GM23338 (cell line): Measurements from ENCODE around the gene FARS2. TPM values are rescaled to one million over a fixed set of nuclear protein-coding genes. Genes with fewer than 3 reads are reported as not detected.

Experiments used
- ATAC-seq: fragments of 200-7000 bp; cut with Tn5 transposase; 3 replicates; pipeline ENCODE4 v1.9.1; 2020
- DNase-seq: peaks from one replicate; pipeline ENCODE4 v3.0.0-alpha.2; 2015; ENCODE audit warnings: low spot score
- H2AFZ ChIP-seq: fragments of 200-600 bp; sonication (generic); 2 replicates; pipeline ENCODE4 v1.8.0; 2016; ENCODE audit warnings: antibody characterized with exemption, mild to moderate bottlenecking, moderate library complexity
- H3F3A ChIP-seq: fragments of 200-600 bp; sonication (generic); replicated peaks from 2 replicates; pipeline ENCODE4 v1.8.0; 2017; ENCODE audit warnings: antibody characterized with exemption, mixed run types, low read depth
- H3K27ac ChIP-seq: fragments of 200-600 bp; sonication (generic); 2 replicates; pipeline ENCODE4 v1.6.1; 2016; ENCODE audit warnings: low read depth
- H3K27me3 ChIP-seq: fragments of 200-600 bp; sonication (generic); 2 replicates; pipeline ENCODE4 v1.8.0; 2016; ENCODE audit warnings: mild to moderate bottlenecking, mixed run types, moderate library complexity; ENCODE audit not compliant: insufficient read depth
- H3K36me3 ChIP-seq: fragments of 200-600 bp; sonication (generic); 2 replicates; pipeline ENCODE4 v1.8.0; 2016; ENCODE audit warnings: mild to moderate bottlenecking; ENCODE audit not compliant: insufficient read depth
- H3K4me1 ChIP-seq: fragments of 200-600 bp; sonication (generic); 2 replicates; pipeline ENCODE4 v1.8.0; 2016; ENCODE audit warnings: mild to moderate bottlenecking, moderate library complexity; ENCODE audit not compliant: insufficient read depth
- H3K4me2 ChIP-seq: fragments of 200-600 bp; sonication (generic); 2 replicates; pipeline ENCODE4 v1.7.1; 2017; ENCODE audit warnings: mixed run types
- H3K4me3 ChIP-seq: fragments of 200-600 bp; sonication (generic); 2 replicates; pipeline ENCODE4 v1.6.1; 2016; ENCODE audit warnings: mixed run types
- H3K79me2 ChIP-seq: fragments of 200-600 bp; sonication (generic); replicated peaks from 2 replicates; pipeline ENCODE4 v1.8.0; 2017; ENCODE audit warnings: mild to moderate bottlenecking; ENCODE audit not compliant: insufficient read depth
- H3K9me2 ChIP-seq: fragments of 200-600 bp; sonication (generic); 2 replicates; pipeline ENCODE4 v1.8.0; 2017; ENCODE audit not compliant: insufficient read depth
- H4K20me1 ChIP-seq: fragments of 200-600 bp; sonication (generic); replicated peaks from 2 replicates; pipeline ENCODE4 v1.8.0; 2017; ENCODE audit warnings: mild to moderate bottlenecking; ENCODE audit not compliant: insufficient read depth
- H3K27ac Mint-ChIP-seq: 2 replicates; pipeline ENCODE4 v1.8.0; 2020; ENCODE audit warnings: inconsistent platforms, mild to moderate bottlenecking, moderate library complexity, mixed read lengths
- H3K27me3 Mint-ChIP-seq: 3 replicates; pipeline ENCODE4 v1.8.0; 2022; ENCODE audit warnings: low read depth, mild to moderate bottlenecking, moderate library complexity, mixed read lengths, inconsistent platforms; ENCODE audit not compliant: insufficient read depth, poor library complexity
- H3K36me3 Mint-ChIP-seq: 3 replicates; pipeline ENCODE4 v1.8.0; 2021; ENCODE audit warnings: low read depth, mild to moderate bottlenecking, inconsistent platforms, moderate library complexity, mixed read lengths
- H3K4me1 Mint-ChIP-seq: 3 replicates; pipeline ENCODE4 v1.8.0; 2020; ENCODE audit warnings: mild to moderate bottlenecking, inconsistent platforms, mixed read lengths
- H3K4me3 Mint-ChIP-seq: 3 replicates; pipeline ENCODE4 v1.8.0; 2021; ENCODE audit warnings: moderate library complexity, mild to moderate bottlenecking, inconsistent platforms, mixed read lengths
- H3K9me3 Mint-ChIP-seq: 3 replicates; pipeline ENCODE4 v1.8.0; 2020; ENCODE audit warnings: moderate library complexity, mild to moderate bottlenecking, inconsistent platforms, mixed read lengths
- CREB1 ChIP-seq: fragments of 250-450 bp; sonication (Bioruptor Pico); IDR thresholded peaks from 2 replicates; pipeline ENCODE4 v1.5.0; 2020; ENCODE audit warnings: low read depth, mild to moderate bottlenecking, moderate library complexity
- CTCF ChIP-seq, 2 experiments: fragments of 200-600 bp in 1 of 2; sonication (generic) in 1 of 2; conservative IDR thresholded peaks; 2 replicates each; pipeline versions ENCODE4 v1.5.1 to v1.6.1; 2016 to 2017; ENCODE audit warnings: antibody characterized with exemption in 2 of 2, low read depth in 2 of 2, mild to moderate bottlenecking in 2 of 2, moderate library complexity in 1 of 2
- ETS1 ChIP-seq: IDR thresholded peaks from 2 replicates; pipeline ENCODE4 v1.6.1; 2016; ENCODE audit warnings: antibody characterized with exemption
- EZH2 ChIP-seq: fragments of 200-600 bp; sonication (generic); IDR thresholded peaks from one replicate; pipeline ENCODE4 v1.8.0; 2017; ENCODE audit warnings: antibody characterized with exemption, mild to moderate bottlenecking, low read depth; ENCODE audit not compliant: unreplicated experiment
- EZH2phosphoT487 ChIP-seq: fragments of 200-600 bp; sonication (generic); IDR thresholded peaks from one replicate; pipeline ENCODE4 v1.8.1; 2018; ENCODE audit warnings: antibody characterized with exemption; ENCODE audit not compliant: unreplicated experiment
- JUNB ChIP-seq: IDR thresholded peaks from one replicate; pipeline ENCODE4 v1.6.1; 2016; ENCODE audit warnings: antibody characterized with exemption; ENCODE audit not compliant: unreplicated experiment
- NANOG ChIP-seq: IDR thresholded peaks from 2 replicates; pipeline ENCODE4 v1.6.1; 2016; ENCODE audit warnings: antibody characterized with exemption, borderline replicate concordance
- POLR2AphosphoS5 ChIP-seq: IDR thresholded peaks from 2 replicates; pipeline ENCODE4 v1.6.1; 2016; ENCODE audit warnings: antibody characterized with exemption, low read depth
- REST ChIP-seq: IDR thresholded peaks from one replicate; pipeline ENCODE4 v1.6.1; 2018; ENCODE audit warnings: antibody characterized with exemption; ENCODE audit not compliant: unreplicated experiment
- STAT1 ChIP-seq: IDR thresholded peaks from one replicate; pipeline ENCODE4 v1.6.1; 2016; ENCODE audit warnings: antibody characterized with exemption; ENCODE audit not compliant: unreplicated experiment
- ZNF114 ChIP-seq: fragments of 250-450 bp; sonication (Bioruptor Pico); IDR thresholded peaks from 2 replicates; pipeline ENCODE4 v1.5.0; 2020; ENCODE audit warnings: mild to moderate bottlenecking, moderate library complexity
- ZNF331 ChIP-seq: fragments of 250-450 bp; sonication (Bioruptor Pico); IDR thresholded peaks from 2 replicates; pipeline ENCODE4 v1.5.0; 2020; ENCODE audit warnings: low read depth, mild to moderate bottlenecking, moderate library complexity
- ZNF462 ChIP-seq: fragments of 250-450 bp; sonication (Bioruptor Pico); IDR thresholded peaks from 2 replicates; pipeline ENCODE4 v1.5.0; 2020; ENCODE audit warnings: mild to moderate bottlenecking, moderate library complexity
- polyA plus RNA-seq: library from polyadenylated mRNA; unstranded; fragments of >200 nt; fragmentation: Nextera tagmentation; extraction: Ambion mirVana; gene quantifications from 2 replicates; pipeline ENCODE4 v1.2.1, GENCODE V29; 2016
- total RNA-seq: library from RNA; depleted of rRNA; stranded (reverse); fragments of >200 nt; shearing (Covaris generic); gene quantifications from 2 replicates; pipeline ENCODE4 v1.2.3, GENCODE V29; 2014

FARS2 gene
- total and polyA plus RNA-seq, 2 experiments from 2014 or later, result 7.6 to 19.0 TPM

- no peaks in the 10 kb centered on the region for H3K36me3 ChIP-seq
- H3K36me3 Mint-ChIP-seq, result no peaks in the 10 kb centered on the region
- H3K27ac Mint-ChIP-seq, result no peak overlapping the region
- DNase-seq, result no peak
- no peak overlapping the region for H3K4me2 ChIP-seq
- H4K20me1 ChIP-seq, result peaks cover 10% of the 10 kb centered on the region; the same call in 1 of the 2 replicates
- H2AFZ ChIP-seq, result no peak overlapping the region
- H3K4me1 ChIP-seq, result no peaks in the 10 kb centered on the region
- no peaks in the 10 kb centered on the region for H3F3A ChIP-seq
- H3K27me3 ChIP-seq, result no peaks in the 10 kb centered on the region
- peaks cover 4% of the 10 kb centered on the region for H3K4me1 Mint-ChIP-seq
- H3K9me2 ChIP-seq, result no peaks in the 10 kb centered on the region
- no peaks in the 10 kb centered on the region for H3K79me2 ChIP-seq
- H3K9me3 Mint-ChIP-seq, result no peaks in the 10 kb centered on the region
- TF ChIP-seq POLR2AphosphoS5 (no peak), CTCF (conservative IDR thresholded peaks at IDR 0.05; ENCODE audit: low read depth in 2 of 2) (no peak), NANOG (no peak), EZH2phosphoT487 (no peak), CREB1 (CRISPR knock-in tag) (no peak), EZH2 (no peak), JUNB (no peak), ETS1 (no peak), ZNF114 (CRISPR knock-in tag) (no peak), ZNF462 (CRISPR knock-in tag) (no peak), ZNF331 (no peak), STAT1 (no peak), REST (no peak)
- ATAC-seq, result no peak
- no peak overlapping the region for H3K4me3 Mint-ChIP-seq
- H3K27me3 Mint-ChIP-seq, result peaks cover 1% of the 10 kb centered on the region
- no peak overlapping the region for H3K27ac ChIP-seq
- no peak overlapping the region for H3K4me3 ChIP-seq
Observed at GRCh38 chr6:5373430-5373829, 112.1 kb downstream of the FARS2 start.
